IPS-18c (cell line): ENCODE data around the gene CARMIL1.

Source experiments
- H3K4me3 ChIP-seq: 2 replicates; pipeline ENCODE4 v1.7.0; 2013; ENCODE audit warnings: low read depth, mild to moderate bottlenecking, low read length, moderate library complexity; ENCODE audit not compliant: insufficient read depth
- H3K9me3 ChIP-seq: one replicate; pipeline ENCODE4 v1.6.1; 2013; ENCODE audit warnings: mild to moderate bottlenecking, low read length, moderate library complexity; ENCODE audit not compliant: control insufficient read depth, insufficient read depth

The CARMIL1 gene

GRCh38 chr6:25322692-25323091 lies 43.5 kb downstream of the CARMIL1 start:
- H3K9me3 ChIP-seq = no peaks in the 10 kb centered on the region
- H3K4me3 ChIP-seq = no peak overlapping the region

- H3K4me3 ChIP-seq = no peak overlapping the region
These were observed 45.0 kb downstream of the CARMIL1 start for GRCh38 chr6:25324066-25324762.

DNA sequence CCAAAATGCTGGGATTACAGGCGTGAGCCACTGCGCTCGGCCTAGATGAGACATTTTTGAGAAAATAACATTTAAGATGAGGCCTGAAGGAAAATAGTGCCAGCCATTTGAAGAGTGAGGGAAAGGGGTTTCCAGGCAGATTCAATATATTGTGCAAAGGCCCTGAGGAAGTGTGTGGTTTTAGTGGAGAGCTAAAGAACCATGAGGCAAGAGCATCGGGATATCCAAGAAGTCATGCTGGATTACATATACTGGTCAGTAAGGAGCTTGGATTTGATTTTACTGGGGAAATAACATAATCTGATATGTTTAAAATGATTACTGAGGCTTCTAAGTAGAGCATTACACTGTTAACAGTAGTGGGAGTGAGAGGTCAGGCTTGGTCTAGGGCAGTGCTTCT lies 47.0 kb downstream of the CARMIL1 start:
- Histone ChIP-seq H3K9me3 (no peaks in the 10 kb centered on the region), H3K4me3 (no peak overlapping the region)

More at GRCh38 chr6:25324066-25324762, 45.0 kb downstream of the CARMIL1 start:
- no peaks in the 10 kb centered on the region for H3K9me3 ChIP-seq

DNA sequence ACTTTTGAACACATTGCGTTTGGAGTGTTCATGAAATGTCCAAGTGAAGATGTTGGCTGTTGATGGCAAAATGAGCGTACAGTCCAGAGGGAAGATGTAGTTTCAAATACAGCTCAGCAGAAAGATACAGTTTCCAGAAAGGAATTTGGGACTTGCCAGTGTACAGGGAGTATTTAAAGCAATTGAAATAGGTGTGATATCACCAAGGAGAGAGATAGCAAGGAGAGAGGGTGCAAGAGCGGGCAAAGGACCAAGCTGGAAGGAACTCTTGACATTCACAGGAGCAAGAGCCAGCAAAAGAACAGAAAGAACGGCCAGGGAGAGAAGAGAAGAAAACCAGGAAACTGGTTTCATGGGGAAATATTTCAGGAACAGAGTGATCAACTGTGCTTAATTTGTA lies 47.8 kb downstream of the CARMIL1 start:
- H3K4me3 ChIP-seq = no peak overlapping the region
- no peaks in the 10 kb centered on the region for H3K9me3 ChIP-seq

- H3K9me3 ChIP-seq = no peaks in the 10 kb centered on the region
- H3K4me3 ChIP-seq = no peak overlapping the region
These were observed 48.3 kb downstream of the CARMIL1 start for GRCh38 chr6:25327432-25327831.

GRCh38 chr6:25329161-25329817 lies 50.1 kb downstream of the CARMIL1 start:
- H3K9me3 ChIP-seq = no peaks in the 10 kb centered on the region

DNA sequence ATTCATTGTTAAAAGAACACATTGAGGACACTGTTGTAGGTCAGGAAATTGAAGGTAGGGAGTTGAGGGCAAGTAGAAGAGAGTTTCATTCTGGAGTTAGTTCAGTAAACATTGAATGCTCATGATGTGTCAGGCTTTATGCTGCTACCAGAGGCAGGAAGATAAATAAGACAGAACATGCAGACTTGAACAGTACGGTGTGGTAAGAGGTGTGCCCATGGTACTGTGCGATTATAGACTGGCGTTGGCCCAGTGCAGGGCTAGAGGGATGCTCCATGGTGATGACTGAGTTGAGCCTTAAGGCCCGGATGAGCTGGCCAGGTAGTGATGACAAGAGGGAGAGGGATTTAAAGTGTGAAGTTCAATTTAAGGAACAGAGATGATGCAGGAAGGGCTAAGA lies 50.8 kb downstream of the CARMIL1 start:
- H3K4me3 ChIP-seq = no peak overlapping the region
- H3K9me3 ChIP-seq = no peaks in the 10 kb centered on the region

More at GRCh38 chr6:25329161-25329817, 50.1 kb downstream of the CARMIL1 start:
- no peak overlapping the region for H3K4me3 ChIP-seq

DNA sequence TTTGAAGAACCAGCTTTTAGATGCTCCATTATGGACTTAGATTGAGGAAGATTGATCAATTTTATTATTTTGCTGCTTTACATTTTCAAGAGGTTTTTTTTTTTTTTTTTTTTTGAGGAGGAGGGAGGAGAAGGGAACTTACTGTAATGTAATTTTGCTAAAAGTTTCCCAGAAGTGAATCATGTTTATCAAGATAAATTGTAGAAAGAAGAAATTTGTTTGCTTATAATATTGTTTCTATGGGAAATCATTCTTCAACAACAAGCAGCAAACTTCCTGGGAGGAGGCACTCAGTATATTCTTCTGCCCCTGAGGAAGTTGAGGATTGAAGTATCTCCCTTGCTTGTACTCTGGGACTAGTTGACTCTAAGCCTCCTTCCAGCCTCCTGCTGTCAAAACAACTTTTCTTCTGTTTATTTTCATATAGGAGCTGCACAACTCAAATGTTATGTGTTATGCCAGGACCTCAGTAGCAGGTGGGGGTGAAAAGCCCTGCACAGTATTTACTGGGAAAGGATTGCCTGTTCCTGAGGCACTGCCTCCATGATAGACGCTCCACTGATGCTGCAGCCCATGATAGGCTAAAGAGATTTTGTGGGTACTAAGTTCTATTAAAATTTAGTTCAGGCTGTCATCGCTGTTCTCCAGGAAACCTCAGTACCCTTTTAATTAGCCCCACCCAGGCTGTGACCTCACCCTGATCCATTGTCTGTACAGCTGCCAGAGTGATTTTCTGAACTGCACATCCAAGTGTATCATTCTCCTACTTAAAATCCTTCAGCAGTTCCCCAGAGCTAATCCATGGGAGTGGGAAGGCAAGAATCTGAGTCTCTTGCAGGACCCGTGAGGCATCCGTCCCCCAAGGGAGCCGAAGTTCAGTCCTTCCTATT lies 51.9 kb downstream of the CARMIL1 start:
- Histone ChIP-seq H3K9me3 (no peaks in the 10 kb centered on the region), H3K4me3 (no peak overlapping the region)

DNA sequence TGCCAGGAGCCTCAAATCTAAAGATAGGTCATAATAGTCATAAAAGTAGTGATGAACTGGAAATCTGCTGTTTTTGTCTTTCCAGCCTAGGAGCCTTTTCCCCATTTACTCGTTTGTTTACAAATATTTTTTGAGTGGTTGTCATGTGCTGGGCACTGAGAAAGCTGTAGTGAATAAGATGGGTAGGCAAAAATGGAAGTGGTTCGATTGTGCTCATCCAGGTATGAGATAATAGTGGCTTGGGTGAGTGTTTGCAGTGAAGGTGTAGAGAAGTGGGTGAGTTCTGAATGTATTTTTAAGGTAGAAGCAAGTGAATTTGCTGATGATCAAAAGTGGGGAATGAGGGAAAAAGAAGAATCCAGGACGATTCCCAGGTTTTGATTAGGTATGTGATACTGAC lies 53.0 kb downstream of the CARMIL1 start:
- Histone ChIP-seq H3K4me3 (no peak overlapping the region), H3K9me3 (no peaks in the 10 kb centered on the region)

GRCh38 chr6:25332655-25333071 lies 53.5 kb downstream of the CARMIL1 start:
- Histone ChIP-seq H3K9me3 (no peaks in the 10 kb centered on the region), H3K4me3 (no peak overlapping the region)

- Histone ChIP-seq H3K4me3 (no peak overlapping the region), H3K9me3 (no peaks in the 10 kb centered on the region)
These were observed 54.3 kb downstream of the CARMIL1 start for GRCh38 chr6:25333471-25333870.

GRCh38 chr6:25334793-25335192 lies 55.6 kb downstream of the CARMIL1 start:
- no peaks in the 10 kb centered on the region for H3K9me3 ChIP-seq
- no peak overlapping the region for H3K4me3 ChIP-seq

DNA sequence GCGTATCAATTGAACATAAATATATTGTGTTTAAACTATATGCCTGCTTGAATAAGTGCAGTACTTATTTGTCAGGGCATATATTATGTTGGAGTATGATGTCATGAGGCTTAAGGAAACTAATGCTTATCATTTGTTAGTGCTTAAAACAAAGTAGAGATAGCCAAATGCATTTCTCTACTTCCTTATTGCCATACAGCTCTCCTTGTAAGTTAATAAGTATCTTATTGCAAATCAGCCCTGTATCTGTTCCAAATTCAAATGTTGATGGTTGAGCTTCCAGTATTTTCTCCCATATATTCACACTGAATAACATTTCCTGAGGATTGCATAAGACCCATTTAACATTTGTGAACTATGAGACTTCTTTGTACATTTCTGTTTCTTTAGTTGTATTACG lies 57.8 kb downstream of the CARMIL1 start:
- Histone ChIP-seq H3K9me3 (no peaks in the 10 kb centered on the region), H3K4me3 (no peak overlapping the region)

GRCh38 chr6:25337431-25337830 lies 58.3 kb downstream of the CARMIL1 start:
- H3K4me3 ChIP-seq = no peak overlapping the region
- H3K9me3 ChIP-seq = no peaks in the 10 kb centered on the region

GRCh38 chr6:25340431-25341202 lies 61.4 kb downstream of the CARMIL1 start:
- Histone ChIP-seq H3K9me3 (no peaks in the 10 kb centered on the region), H3K4me3 (no peak overlapping the region)

DNA sequence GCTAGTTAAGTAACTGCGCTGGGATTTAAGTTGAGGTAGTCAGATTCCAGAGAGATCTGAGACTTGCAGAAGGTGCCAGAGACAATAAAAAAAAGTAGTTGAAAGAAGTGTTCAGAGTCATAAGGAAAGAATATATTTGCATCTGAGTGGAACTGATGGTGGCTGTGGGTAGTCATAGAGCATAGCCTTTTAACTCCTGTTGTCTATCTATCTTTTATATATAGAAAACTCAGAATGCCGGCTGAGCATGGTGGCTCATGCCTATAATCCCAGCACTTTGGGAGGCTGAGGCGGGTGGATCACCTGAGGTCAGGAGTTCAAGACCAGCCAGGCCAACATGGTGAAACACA lies 62.0 kb downstream of the CARMIL1 start:
- Histone ChIP-seq H3K4me3 (no peak overlapping the region), H3K9me3 (no peaks in the 10 kb centered on the region)

- Histone ChIP-seq H3K4me3 (no peak overlapping the region), H3K9me3 (no peaks in the 10 kb centered on the region)
These were observed 62.9 kb downstream of the CARMIL1 start for GRCh38 chr6:25341923-25342619.
